Anterior cingulate cortex (tissue), 58 donors: ENCODE measurements around the gene HPS4.
"Not testable (repeated sequence)": the region's sequence is repeated elsewhere in the genome, so short reads cannot be mapped to it uniquely, and the experiment has no call there.

Experiments used
- DNase-seq, 58 donors: peaks; one replicate each; lab custom pipeline; 2025; lab: John Stamatoyannopoulos, UW

HPS4 gene

GRCh38 chr22:26446808-26447515 is 36.6 kb downstream of the HPS4 start:
- DNase-seq: no peak

GRCh38 chr22:26445577-26446275 is 37.9 kb downstream of the HPS4 start:
- no peak for DNase-seq

- no peak for DNase-seq
Observed at GRCh38 chr22:26444777-26445176, 38.8 kb downstream of the HPS4 start.

- no peak for DNase-seq
Observed at GRCh38 chr22:26443901-26444690, 39.5 kb downstream of the HPS4 start.

GRCh38 chr22:26442086-26442756 is 41.4 kb downstream of the HPS4 start:
- no peak for DNase-seq

GRCh38 chr22:26439559-26439958 is 44.0 kb downstream of the HPS4 start:
- DNase-seq: no peak

- DNase-seq: not testable (repeated sequence)
Observed at GRCh38 chr22:26438776-26439175, 44.8 kb downstream of the HPS4 start.

GRCh38 chr22:26437694-26438392 is 45.7 kb downstream of the HPS4 start:
- DNase-seq: no peak

GRCh38 chr22:26436903-26437515 is 46.6 kb downstream of the HPS4 start:
- DNase-seq: peak in 1 of 58 donors; percentile 13

GRCh38 chr22:26435327-26436093 is 48.1 kb downstream of the HPS4 start:
- peak in 2 of 58 donors; percentile 4 to 22 for DNase-seq

GRCh38 chr22:26433805-26434204 is 49.8 kb downstream of the HPS4 start:
- no peak for DNase-seq

GRCh38 chr22:26432619-26433311 is 50.8 kb downstream of the HPS4 start:
- no peak for DNase-seq

- no peak for DNase-seq
Observed at GRCh38 chr22:26431261-26431995, 52.2 kb downstream of the HPS4 start.

- no peak for DNase-seq
Observed at GRCh38 chr22:26430600-26430999, 53.0 kb downstream of the HPS4 start.

- DNase-seq: no peak
Observed at GRCh38 chr22:26429458-26430286, 53.9 kb downstream of the HPS4 start.
